ENCODE data around the gene GOLGA8T.
"Not testable (repeated sequence)": the region's sequence is repeated elsewhere in the genome, so short reads cannot be mapped to it uniquely, and the experiment has no call there.

GOLGA8T gene

DNA sequence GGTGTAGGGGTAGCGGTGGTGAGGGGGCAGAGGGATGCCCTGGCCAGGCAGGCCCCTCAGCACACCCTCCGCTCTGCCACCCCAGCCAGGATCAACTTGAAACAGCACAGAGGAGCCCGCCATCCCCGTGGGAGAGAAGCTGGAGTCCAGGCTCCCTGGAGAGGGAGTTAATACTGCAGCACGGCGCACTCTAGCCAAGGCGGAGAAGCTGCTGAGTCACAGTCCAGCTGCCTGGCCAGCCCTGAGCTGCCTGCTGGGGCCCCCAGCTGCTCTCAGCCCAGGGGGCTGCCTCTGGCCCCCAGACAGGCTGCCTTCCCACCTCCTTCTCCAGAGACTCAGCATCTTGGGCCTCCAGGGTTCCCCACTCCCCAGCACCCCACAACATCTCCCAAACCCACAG is 36.6 kb downstream of the GOLGA8T start:
- not testable (repeated sequence) for H3K9me3 ChIP-seq (ENCODE audit: low read length); H3K27me3 ChIP-seq (ENCODE audit: insufficient read depth, low read length); H3K36me3 ChIP-seq (ENCODE audit: insufficient read depth, low read length); H3K4me1 ChIP-seq (ENCODE audit: insufficient read depth, low read length); H2AFZ ChIP-seq (ENCODE audit: low read depth, low read length); H3K4me3 ChIP-seq (ENCODE audit: low read length)

DNA sequence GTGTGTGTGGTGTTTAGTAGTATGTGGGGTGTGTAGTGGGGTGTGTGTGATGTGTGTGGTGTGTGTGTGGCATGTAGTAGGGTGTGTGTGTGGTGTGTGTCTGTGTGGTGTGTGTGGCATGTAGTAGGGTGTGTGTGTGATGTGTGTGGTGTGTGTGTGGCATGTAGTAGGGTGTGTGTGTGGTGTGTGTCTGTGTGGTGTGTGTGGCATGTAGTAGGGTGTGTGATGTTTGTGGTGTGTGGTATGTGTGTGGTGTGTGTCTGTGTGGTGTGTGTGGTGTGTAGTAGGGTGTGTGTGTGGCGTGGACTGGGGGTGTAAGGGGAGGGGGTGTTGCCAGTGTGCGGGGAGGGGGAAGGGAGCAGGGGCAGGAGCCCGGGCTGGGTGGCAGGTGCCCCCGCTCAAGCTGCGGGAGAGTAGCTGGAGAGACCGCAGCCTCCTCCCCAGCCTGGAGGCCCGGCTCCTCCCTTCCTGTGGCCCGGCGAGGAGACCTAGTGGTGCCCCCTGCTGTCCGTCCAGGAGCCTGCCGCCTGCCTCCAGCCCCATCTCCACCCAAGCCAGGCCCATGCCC is 38.3 kb downstream of the GOLGA8T start:
- H3K36me3 ChIP-seq (ENCODE audit: insufficient read depth, low read length); H3K4me1 ChIP-seq (ENCODE audit: insufficient read depth, low read length); H3K27me3 ChIP-seq (ENCODE audit: insufficient read depth, low read length); H3K9me3 ChIP-seq (ENCODE audit: low read length); H3K4me3 ChIP-seq (ENCODE audit: low read length); H2AFZ ChIP-seq (ENCODE audit: low read depth, low read length): not testable (repeated sequence)

DNA sequence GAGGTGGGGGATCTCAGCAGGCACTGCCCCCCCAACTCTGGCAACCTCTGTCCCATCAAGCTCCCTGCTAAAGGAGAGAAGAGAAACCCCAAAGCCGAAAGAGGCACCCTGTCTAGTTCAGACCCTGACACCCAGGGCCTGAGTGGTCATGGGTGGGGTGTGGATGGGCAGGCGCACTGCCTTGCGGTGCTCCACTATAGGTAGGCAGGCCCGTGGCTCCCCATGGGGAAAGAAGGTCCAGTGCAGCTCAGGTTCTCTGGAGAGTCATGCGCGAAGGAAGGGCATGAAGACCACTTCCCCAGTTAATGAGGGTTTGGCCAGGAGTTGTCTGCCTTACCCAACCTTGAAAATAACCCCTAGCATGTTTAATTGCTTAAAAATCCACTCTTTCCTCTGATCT is 40.4 kb downstream of the GOLGA8T start:
- not testable (repeated sequence) for H3K4me3 ChIP-seq (ENCODE audit: low read length); H3K4me1 ChIP-seq (ENCODE audit: insufficient read depth, low read length); H2AFZ ChIP-seq (ENCODE audit: low read depth, low read length); H3K36me3 ChIP-seq (ENCODE audit: insufficient read depth, low read length); H3K27me3 ChIP-seq (ENCODE audit: insufficient read depth, low read length); H3K9me3 ChIP-seq (ENCODE audit: low read length)

DNA sequence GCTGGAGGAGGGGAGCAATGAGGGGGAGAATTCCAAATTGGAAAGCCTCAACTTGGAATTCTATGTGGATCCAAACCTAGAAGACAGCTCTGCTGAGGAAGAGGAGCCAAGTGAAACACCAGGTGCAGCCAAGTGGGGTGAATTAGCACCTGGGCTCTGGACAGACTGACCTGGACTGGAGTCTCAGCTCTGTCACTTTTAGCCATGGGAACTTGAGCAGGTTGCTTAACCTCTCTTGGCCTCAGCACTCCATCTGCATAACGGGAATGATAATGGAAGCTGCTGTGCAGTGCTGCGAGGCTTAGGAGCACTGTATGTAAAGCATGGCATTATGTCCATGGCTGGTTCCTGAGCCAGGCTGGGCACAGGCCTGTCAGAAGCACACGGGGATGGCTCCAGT is 41.8 kb downstream of the GOLGA8T start:
- H3K4me1 ChIP-seq (ENCODE audit: insufficient read depth, low read length); H3K9me3 ChIP-seq (ENCODE audit: low read length); H3K4me3 ChIP-seq (ENCODE audit: low read length); H2AFZ ChIP-seq (ENCODE audit: low read depth, low read length); H3K36me3 ChIP-seq (ENCODE audit: insufficient read depth, low read length); H3K27me3 ChIP-seq (ENCODE audit: insufficient read depth, low read length): not testable (repeated sequence)

DNA sequence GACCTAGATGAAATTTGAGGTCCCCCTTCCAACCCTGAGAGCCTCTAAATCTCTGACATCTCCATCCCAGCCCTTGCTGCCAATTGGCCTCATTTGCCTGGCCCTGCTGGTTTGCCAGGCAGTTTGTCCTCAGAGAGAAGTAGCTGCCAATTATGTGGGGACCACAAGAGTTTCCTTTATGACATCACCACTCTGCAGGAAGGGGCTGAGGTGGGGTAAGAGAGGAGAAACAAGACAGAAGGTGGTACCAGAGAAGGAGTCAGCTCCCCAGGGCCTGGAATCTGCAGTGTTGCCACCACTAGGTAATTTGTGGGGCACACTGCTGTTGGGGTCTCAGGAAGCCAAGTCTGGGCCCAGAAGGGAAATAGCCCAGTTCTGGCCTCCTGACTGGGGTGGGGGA is 45.0 kb downstream of the GOLGA8T start:
- not testable (repeated sequence) for H3K4me3 ChIP-seq (ENCODE audit: low read length); H3K9me3 ChIP-seq (ENCODE audit: low read length); H3K4me1 ChIP-seq (ENCODE audit: insufficient read depth, low read length); H3K27me3 ChIP-seq (ENCODE audit: insufficient read depth, low read length); H2AFZ ChIP-seq (ENCODE audit: low read depth, low read length); H3K36me3 ChIP-seq (ENCODE audit: insufficient read depth, low read length)

DNA sequence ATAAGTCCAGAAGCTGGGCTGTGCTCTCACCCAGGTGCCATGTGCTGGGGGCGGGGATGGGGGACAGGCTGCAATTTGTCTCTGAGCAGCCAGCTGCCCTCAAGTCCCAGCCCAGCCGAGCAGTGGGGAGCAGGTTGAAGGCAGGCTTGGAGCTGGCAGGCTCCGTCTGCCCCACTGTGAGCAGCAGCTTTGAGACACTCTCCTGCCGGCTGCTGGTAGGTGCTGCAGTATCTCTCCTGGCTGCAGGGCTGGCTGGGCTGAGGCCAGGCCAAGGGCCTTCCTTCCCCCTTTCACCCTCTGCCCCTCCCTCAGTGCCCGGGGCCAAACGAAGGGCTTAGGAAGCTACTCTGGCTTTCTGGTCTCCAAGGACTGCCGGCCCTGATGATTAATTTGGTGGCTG is 50.6 kb downstream of the GOLGA8T start:
- not testable (repeated sequence) for H2AFZ ChIP-seq (ENCODE audit: low read depth, low read length); H3K4me1 ChIP-seq (ENCODE audit: insufficient read depth, low read length); H3K9me3 ChIP-seq (ENCODE audit: low read length)

DNA sequence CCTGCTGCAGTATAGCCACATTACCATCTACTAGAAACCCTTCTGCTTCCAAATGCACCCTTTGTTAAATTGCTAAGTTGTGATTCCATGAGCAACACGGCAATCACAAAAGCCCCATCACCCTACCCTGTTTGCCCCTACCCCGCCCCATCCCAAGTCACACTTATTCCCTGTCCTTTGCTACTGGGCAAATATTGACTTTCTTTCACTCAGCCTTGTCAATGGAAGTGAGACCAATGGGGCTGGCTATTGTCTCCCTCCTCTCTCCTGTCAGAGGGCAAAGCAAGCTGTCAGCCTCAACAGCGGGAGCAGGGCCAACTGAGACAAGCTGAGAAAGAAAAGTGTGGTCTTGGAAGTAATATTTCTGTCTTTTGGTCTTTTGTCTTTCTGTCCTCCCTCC is 52.6 kb downstream of the GOLGA8T start:
- not testable (repeated sequence) for H3K4me3 ChIP-seq (ENCODE audit: low read length); H3K27me3 ChIP-seq (ENCODE audit: insufficient read depth, low read length); H3K36me3 ChIP-seq (ENCODE audit: insufficient read depth, low read length); H3K9me3 ChIP-seq (ENCODE audit: low read length); H2AFZ ChIP-seq (ENCODE audit: low read depth, low read length); H3K4me1 ChIP-seq (ENCODE audit: insufficient read depth, low read length)

More for the DNA sequence above, 50.6 kb downstream of the GOLGA8T start:
- not testable (repeated sequence) for H3K4me3 ChIP-seq (ENCODE audit: low read length); H3K27me3 ChIP-seq (ENCODE audit: insufficient read depth, low read length); H3K36me3 ChIP-seq (ENCODE audit: insufficient read depth, low read length)

DNA sequence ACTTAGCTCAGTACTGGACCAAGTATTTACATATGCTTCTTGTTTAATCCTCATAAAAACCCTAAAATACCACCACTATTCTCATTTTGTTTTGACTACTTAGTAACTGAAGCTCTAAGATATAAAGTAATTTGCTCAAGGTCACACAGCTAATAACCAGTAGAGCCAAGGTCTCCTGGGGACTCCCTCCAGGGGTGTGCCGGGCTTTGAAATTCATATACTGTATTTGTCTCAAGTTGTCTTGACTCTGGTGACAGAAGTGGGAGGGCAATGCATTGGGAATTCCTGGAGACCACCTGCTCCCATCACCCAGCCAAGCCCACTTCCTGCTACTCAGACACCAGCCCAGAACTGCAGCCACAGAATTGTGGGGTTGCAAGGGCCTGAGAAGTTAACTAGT is 54.9 kb downstream of the GOLGA8T start:
- not testable (repeated sequence) for H3K4me3 ChIP-seq (ENCODE audit: low read length); H3K4me1 ChIP-seq (ENCODE audit: insufficient read depth, low read length); H3K36me3 ChIP-seq (ENCODE audit: insufficient read depth, low read length); H2AFZ ChIP-seq (ENCODE audit: low read depth, low read length); H3K27me3 ChIP-seq (ENCODE audit: insufficient read depth, low read length); H3K9me3 ChIP-seq (ENCODE audit: low read length)

DNA sequence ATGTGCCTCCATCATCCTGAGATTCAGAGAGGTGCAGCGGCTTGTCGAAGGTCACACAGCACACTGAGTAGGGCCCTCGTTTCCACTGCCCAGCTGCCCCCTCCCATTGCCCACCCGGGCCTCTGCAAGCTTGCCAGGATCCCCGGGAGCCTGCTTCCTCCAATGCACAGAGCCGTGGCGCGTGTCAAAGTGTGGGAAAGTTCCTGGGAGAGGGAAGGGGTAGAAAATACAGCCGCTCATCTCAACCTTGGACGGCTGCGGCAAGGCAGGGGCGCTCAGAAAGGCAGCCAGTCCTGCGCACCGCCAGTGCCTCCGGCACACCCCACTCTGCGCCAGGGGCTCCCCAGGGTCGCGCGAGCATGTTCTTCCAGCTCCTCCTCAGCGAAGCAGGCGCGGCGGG is 56.3 kb downstream of the GOLGA8T start:
- H2AFZ ChIP-seq (ENCODE audit: low read depth, low read length); H3K36me3 ChIP-seq (ENCODE audit: insufficient read depth, low read length); H3K27me3 ChIP-seq (ENCODE audit: insufficient read depth, low read length); H3K4me1 ChIP-seq (ENCODE audit: insufficient read depth, low read length); H3K9me3 ChIP-seq (ENCODE audit: low read length); H3K4me3 ChIP-seq (ENCODE audit: low read length): not testable (repeated sequence)

DNA sequence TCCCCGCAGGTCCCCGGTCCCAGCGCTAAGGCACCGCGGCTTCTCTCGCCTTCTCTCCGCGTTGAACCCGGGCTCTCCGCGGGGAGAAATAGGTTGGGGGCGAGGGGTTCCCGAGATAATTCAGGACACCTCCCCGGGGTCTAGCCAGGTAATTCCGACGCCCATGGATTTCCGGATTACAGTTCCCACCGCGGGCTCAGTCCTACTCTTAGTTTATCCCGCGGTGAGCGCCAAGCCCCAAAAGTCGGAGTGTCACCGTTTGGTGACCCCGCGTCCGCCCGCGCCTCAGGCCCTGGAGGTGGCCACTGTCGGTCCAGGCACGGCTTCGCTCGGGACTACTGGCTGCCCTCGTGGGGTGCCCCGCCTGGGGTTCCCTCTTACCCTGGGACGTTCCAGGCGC is 56.8 kb downstream of the GOLGA8T start:
- not testable (repeated sequence) for H3K4me1 ChIP-seq (ENCODE audit: insufficient read depth, low read length); H3K4me3 ChIP-seq (ENCODE audit: low read length); H3K27me3 ChIP-seq (ENCODE audit: insufficient read depth, low read length); H3K36me3 ChIP-seq (ENCODE audit: insufficient read depth, low read length); H2AFZ ChIP-seq (ENCODE audit: low read depth, low read length); H3K9me3 ChIP-seq (ENCODE audit: low read length)

DNA sequence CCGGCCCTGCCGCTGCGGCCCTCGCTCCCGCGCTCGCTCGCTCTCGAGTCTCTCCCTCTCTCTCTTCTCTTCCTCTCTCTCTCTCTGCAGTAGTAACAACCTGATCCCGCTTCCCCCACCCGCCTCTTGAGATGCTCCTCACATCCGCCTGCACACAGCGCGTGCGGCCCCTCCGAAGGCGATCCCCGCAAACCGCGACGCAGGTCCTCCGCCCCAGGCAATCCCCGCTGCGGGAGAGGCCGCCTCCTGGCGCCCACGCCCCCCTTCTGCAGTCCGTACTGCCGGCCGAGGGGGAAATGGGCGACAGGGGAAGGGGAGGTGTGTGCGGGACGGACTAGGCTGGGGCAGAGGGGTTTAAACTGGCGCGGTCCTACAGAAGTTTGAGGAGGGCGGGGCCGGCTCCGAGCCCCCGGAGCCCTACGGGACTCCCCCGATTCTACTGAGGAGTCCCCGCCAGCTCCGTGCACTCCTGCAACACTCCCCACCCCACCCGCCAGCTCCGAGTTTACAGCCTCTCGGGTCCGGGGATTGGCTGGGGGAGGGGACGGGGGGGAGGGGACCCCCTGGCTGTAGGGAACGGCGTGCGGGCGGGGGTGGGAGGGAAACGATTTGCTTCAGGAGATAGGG is 57.4 kb downstream of the GOLGA8T start:
- H2AFZ ChIP-seq (ENCODE audit: low read depth, low read length); H3K27me3 ChIP-seq (ENCODE audit: insufficient read depth, low read length); H3K4me3 ChIP-seq (ENCODE audit: low read length); H3K4me1 ChIP-seq (ENCODE audit: insufficient read depth, low read length); H3K9me3 ChIP-seq (ENCODE audit: low read length); H3K36me3 ChIP-seq (ENCODE audit: insufficient read depth, low read length): not testable (repeated sequence)

DNA sequence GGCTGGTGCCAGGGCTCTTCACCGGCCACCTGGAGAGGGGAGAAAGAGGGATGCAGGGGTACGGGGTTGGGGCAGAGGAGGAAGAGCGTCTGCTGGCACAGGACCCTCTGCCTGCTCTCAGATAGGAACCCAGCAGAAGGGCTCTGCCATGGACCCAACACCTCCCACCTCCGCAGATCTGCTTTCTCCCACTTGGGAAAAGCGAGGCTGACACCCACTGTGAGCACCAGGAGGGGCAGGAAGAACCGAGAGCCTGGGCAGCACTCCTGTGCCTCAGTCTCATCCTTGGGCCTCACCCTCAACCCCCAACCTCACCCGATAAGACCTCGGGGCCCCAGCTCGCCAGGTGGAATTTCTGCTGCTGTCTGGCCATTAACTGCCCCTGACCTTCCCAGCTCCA is 58.0 kb downstream of the GOLGA8T start:
- H3K4me1 ChIP-seq (ENCODE audit: insufficient read depth, low read length); H2AFZ ChIP-seq (ENCODE audit: low read depth, low read length); H3K4me3 ChIP-seq (ENCODE audit: low read length); H3K36me3 ChIP-seq (ENCODE audit: insufficient read depth, low read length); H3K9me3 ChIP-seq (ENCODE audit: low read length); H3K27me3 ChIP-seq (ENCODE audit: insufficient read depth, low read length): not testable (repeated sequence)

Data from neuron (in vitro differentiated cells).